Lung (tissue), 12 donors: ENCODE results near the gene HBB. TPM values are rescaled to one million over a fixed set of nuclear protein-coding genes. Genes with fewer than 3 reads are reported as not detected.

Experiments used
- ATAC-seq: fragments of 200-7000 bp; cut with Tn5 transposase; one replicate; pipeline ENCODE4 v1.9.1; 2020; ENCODE audit warnings: moderate number of reproducible peaks; ENCODE audit not compliant: insufficient read depth, low FRiP score
- DNase-seq, 3 donors: peaks; one replicate each; pipeline ENCODE4 v3.0.0-alpha.2; 2013 to 2017
- H3K27ac ChIP-seq, 2 donors: one replicate each; pipeline ENCODE4 v1.5.1; 2013; ENCODE audit warnings: mild to moderate bottlenecking in 2 of 2, moderate library complexity in 2 of 2, control low read depth in 1 of 2, inconsistent platforms in 1 of 2, low read depth in 1 of 2, low read length in 1 of 2
- H3K27me3 ChIP-seq, 3 donors: one replicate each; pipeline ENCODE4 v1.5.1; 2013; ENCODE audit warnings: low read length in 2 of 3; ENCODE audit not compliant: control insufficient read depth in 3 of 3, insufficient read depth in 3 of 3
- H3K36me3 ChIP-seq, 4 donors: one replicate each; pipeline ENCODE4 v1.5.1; 2013; ENCODE audit warnings: low read length in 4 of 4, mild to moderate bottlenecking in 1 of 4, moderate library complexity in 1 of 4; ENCODE audit not compliant: control insufficient read depth in 4 of 4, insufficient read depth in 4 of 4
- H3K4me1 ChIP-seq, 5 donors: one replicate each; pipeline ENCODE4 v1.5.1; 2013; ENCODE audit warnings: low read length in 5 of 5, mild to moderate bottlenecking in 2 of 5, moderate library complexity in 1 of 5; ENCODE audit not compliant: control insufficient read depth in 5 of 5, insufficient read depth in 5 of 5
- H3K4me3 ChIP-seq: one replicate; pipeline ENCODE4 v1.5.1; 2013; ENCODE audit warnings: mild to moderate bottlenecking, control low read depth, moderate library complexity
- H3K9ac ChIP-seq, 2 donors: one replicate each; pipeline ENCODE4 v1.5.1; 2013; ENCODE audit warnings: low read length in 2 of 2, control low read depth in 1 of 2; ENCODE audit not compliant: insufficient read depth in 1 of 2
- H3K9me3 ChIP-seq, 4 donors: one replicate each; pipeline ENCODE4 v1.5.1; 2013; ENCODE audit warnings: low read length in 3 of 4, mild to moderate bottlenecking in 1 of 4, moderate library complexity in 1 of 4; ENCODE audit not compliant: control insufficient read depth in 4 of 4, insufficient read depth in 3 of 4
- WGBS, 2 donors: extraction: QIAGEN DNeasy Blood & Tissue Kit; methylation state at CpG; one replicate each; pipeline ENCODE4 v1.1.7; 2013; 5-methylcytosine and 5-hydroxymethylcytosine counted together
- polyA plus RNA-seq, 2 donors: library from polyadenylated mRNA; stranded (reverse); fragments of 200-250 nt; gene quantifications; one replicate each; pipeline ENCODE4 v1.2.1, GENCODE V29; 2013
- total RNA-seq, 2 donors: library from RNA; depleted of rRNA in 1 of 2; stranded (reverse); fragments of >200 nt in 1 of 2; gene quantifications; one replicate each; pipeline ENCODE4 v1.2.1, GENCODE V29; 2014 to 2021
- TF ChIP-seq, protein P1 (sequence below): IDR thresholded peaks from 2 replicates; pipeline ENCODE4 v1.5.1; 2012; ENCODE audit warnings: mild to moderate bottlenecking; ENCODE audit errors: control extremely low read depth, extremely low read depth
- donor health status: control.
- donor health status: control.
- donor health status: Bipolar disorder and iron deficiency.
- donor health status: healthy.
- donor health status: DM: yes; HTN: yes; CAD: no.

The HBB gene
- total and polyA plus RNA-seq, 4 donors, result 39.4 to 1,072 (median 651) TPM

DNA sequence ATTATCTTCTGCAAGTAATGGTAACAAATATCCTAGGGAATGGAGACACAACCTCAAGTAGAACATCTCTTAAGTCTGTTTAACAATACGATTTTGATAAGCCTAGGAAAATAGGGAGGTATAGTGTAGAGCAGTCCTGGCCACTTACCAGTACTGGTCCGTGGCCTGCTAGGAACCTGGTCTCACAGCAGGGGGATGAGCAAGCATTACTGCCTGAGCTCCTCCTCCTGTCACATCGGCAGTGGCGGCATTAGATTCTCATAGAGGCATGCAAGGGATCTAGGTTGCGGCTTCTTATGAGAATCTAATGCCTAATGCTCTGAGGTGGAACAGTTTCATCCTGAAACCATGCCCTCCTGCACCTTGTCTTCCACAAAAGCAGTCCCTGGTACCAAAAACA is 30.8 kb downstream of the HBB start:
- Histone ChIP-seq H3K27me3 (no peaks in the 10 kb centered on the region), H3K9me3 (peaks cover 0 to 3% (median 0%) of the 10 kb centered on the region in 4 donors), H3K9ac (no peak overlapping the region), H3K4me1 (no peaks in the 10 kb centered on the region), H3K4me3 (no peak overlapping the region), H3K36me3 (no peaks in the 10 kb centered on the region), H3K27ac (no peak overlapping the region)
- no peak for DNase-seq
- ATAC-seq, result no peak
- 71 to 79% methylated on average over 5 of the region's 5 CpGs for WGBS, 2 donors
- TF ChIP-seq, protein P1, sequence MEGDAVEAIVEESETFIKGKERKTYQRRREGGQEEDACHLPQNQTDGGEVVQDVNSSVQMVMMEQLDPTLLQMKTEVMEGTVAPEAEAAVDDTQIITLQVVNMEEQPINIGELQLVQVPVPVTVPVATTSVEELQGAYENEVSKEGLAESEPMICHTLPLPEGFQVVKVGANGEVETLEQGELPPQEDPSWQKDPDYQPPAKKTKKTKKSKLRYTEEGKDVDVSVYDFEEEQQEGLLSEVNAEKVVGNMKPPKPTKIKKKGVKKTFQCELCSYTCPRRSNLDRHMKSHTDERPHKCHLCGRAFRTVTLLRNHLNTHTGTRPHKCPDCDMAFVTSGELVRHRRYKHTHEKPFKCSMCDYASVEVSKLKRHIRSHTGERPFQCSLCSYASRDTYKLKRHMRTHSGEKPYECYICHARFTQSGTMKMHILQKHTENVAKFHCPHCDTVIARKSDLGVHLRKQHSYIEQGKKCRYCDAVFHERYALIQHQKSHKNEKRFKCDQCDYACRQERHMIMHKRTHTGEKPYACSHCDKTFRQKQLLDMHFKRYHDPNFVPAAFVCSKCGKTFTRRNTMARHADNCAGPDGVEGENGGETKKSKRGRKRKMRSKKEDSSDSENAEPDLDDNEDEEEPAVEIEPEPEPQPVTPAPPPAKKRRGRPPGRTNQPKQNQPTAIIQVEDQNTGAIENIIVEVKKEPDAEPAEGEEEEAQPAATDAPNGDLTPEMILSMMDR, result no peak

DNA sequence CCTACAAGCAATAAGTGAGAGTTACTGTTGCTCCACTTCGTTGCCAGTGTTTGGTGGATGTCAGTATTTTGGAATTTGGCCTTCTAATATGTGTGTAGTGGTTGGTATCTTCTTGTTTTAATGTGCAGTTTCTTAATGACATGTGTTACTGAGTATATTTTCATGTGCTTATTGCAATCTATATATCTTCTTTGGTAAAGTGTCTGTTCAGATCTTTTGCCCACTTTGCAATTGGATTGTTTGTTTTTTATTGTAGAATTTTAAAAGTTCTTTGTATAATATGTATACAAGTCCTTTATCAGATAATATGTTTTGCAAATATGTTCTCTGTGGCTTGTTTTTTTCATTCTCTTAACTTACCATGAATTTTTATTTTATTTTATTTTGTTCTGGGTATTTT is 34.1 kb downstream of the HBB start:
- H3K9me3 ChIP-seq, result peaks cover 0 to 6% (median 1%) of the 10 kb centered on the region in 4 donors
- no peak overlapping the region for H3K9ac ChIP-seq
- H3K4me3 ChIP-seq, result no peak overlapping the region
- 29 to 35% methylated on average over 1 of the region's 1 CpG for WGBS, 2 donors
- ATAC-seq, result no peak
- H3K4me1 ChIP-seq, result no peaks in the 10 kb centered on the region
- DNase-seq, result no peak
- H3K36me3 ChIP-seq, result no peaks in the 10 kb centered on the region
- no peak overlapping the region for H3K27ac ChIP-seq
- TF ChIP-seq, protein P1, result no peak
- no peaks in the 10 kb centered on the region for H3K27me3 ChIP-seq

DNA sequence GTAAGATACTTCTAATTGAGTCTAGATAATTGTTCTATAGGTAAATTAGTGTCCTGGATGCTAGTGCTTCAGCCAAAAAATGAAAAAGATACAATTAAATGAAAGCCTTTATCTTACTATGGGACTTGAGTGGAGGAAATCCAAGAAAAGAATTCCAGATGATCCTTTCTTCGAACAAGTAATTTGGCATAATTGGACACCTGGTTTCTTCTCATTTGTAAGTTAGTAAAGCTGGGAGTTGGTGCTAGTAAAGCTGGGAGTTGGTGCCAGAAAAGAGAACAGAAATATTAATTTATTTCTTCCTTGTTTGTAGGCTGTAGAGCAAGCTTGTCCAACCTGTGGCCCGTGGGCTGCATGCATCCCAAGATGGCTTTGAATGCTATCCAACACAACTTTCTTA is 38.7 kb downstream of the HBB start:
- TF ChIP-seq, protein P1, result no peak
- Histone ChIP-seq H3K27me3 (no peaks in the 10 kb centered on the region), H3K9me3 (peaks cover 0 to 3% (median 1%) of the 10 kb centered on the region in 4 donors), H3K27ac (no peak overlapping the region), H3K36me3 (no peaks in the 10 kb centered on the region), H3K9ac (no peak overlapping the region), H3K4me1 (no peaks in the 10 kb centered on the region), H3K4me3 (no peak overlapping the region)
- no peak for ATAC-seq
- DNase-seq, result no peak
- 73 to 91% methylated on average over 2 of the region's 2 CpGs for WGBS, 2 donors
